HG02588 (cell line): ENCODE measurements around the gene KSR1.

Experiments
- ATAC-seq: cut with Tn5 transposase; IDR thresholded peaks from one replicate; pipeline ENCODE4 v1.9.1; 2021; ENCODE audit warnings: mild to moderate bottlenecking, moderate library complexity; ENCODE audit not compliant: unreplicated experiment

Gene KSR1

DNA sequence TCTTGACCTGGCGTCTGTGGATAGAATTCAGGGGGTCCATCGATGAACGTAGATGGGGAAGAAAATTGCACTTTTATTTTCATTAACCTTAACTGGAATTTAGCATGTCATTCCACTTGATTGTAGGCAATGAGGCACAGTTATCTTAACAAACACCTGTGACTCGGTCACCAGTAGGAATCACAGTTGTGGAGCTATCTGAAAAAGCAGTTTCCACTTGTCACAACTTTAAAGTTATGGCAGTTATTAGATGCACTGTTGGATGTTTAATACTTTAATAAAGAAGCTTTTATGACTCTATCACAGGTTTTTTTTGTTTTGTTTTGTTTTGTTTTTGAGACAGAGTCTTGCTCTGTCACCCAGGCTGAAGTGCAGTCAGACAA is 91.0 kb downstream of the KSR1 start:
- ATAC-seq = no peak

DNA sequence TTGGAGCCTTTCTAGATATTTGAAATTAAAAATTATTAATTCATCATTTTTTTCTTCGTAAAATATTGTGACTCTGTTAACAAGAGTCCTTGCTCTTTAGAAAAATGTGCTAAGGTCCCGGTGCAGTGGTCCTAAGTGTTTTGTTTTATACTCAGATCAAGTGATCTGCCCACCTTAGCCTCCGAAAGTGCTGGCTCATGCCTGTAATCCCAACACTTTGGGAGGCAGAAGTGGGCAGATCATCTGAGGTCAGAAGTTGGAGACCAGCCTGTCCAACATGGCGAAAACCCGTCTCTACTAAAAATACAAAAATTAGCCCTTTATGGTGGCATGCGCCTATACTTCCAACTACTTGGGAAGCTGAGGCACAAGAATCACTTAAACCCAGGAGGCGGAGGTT is 92.1 kb downstream of the KSR1 start:
- no peak for ATAC-seq

DNA sequence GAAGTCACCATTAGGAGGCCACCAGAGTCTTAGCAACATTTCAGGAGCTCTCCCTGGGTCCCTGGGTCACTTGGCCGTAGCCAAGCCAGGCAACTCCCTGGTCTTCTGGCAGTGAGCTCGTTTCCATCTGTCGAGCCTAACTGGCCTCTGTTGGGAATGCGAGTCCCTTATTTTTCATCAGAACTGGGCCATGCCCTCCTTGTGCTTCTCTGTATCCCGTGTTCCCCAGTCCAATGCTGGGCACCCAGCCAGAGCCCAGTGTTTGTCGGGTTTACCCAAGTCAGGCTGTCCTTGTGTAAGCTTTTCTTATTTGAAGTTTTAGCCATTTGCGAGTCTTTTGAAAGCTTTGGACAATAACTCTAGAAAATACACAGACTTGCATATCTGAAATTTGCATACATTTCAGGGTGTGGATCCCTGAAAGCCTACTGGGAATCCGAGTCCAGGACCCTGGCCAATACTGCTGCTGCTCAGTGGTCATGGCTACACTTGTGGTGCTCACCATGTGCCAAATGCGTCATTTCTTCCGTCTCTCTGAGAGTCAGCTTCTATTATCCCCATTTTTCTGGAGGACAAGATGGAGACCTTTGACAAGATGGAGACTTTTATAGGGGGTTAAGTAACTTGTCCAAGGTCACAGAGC is 93.1 kb downstream of the KSR1 start:
- ATAC-seq = no peak

DNA sequence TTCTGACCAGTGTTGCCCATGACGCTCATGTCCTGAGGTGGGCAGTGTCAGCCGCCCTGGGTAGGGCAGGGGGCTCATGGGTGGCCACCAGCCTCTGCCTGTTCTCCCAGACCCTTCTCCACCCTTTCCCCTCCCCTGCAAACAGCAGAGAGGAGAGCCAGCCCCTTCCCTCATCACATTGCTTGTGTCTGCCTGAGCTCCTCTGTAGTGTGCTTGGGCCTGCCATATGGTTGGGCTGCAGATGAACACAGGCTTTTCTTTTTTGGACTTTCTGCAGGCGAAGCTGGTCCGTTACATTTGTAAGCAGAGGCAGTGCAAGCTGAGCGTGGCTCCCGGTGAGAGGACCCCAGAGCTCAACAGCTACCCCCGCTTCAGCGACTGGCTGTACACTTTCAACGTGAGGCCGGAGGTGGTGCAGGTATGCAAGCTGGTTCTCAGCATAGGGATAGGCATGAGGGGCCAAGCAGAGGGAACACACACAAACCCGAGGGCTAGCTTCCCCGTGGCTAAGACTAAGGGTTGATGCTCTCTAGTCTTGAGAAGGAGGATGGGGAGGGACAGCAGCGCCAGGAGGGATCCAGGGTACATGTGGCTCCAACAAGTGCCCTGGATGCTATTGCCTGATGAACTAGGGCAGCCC is 94.2 kb downstream of the KSR1 start:
- no peak for ATAC-seq

DNA sequence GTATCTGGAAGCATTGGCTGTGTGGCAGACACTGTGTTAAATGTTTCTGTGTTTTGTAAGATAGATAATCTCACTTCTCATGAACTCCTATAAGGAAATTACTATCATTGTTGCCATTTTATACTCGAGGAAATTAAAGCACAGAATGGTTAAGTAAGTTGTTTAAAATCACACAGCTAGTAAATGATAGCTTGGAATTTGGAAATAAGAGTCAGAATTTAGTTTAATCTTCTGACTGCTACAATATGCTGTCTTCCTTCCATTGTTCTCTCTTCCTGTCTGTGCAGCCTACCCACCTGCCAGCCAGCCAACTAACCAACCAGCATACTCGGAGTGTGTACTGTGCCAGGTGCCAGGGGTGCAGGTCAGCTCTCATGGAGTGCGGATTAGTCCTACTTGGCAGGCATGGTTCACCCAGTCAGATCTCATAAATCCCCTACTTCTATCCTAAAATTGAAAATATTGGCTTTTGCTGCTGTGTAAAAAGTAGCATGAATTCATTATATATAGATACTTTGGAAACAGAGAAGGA is 94.8 kb downstream of the KSR1 start:
- no peak for ATAC-seq

DNA sequence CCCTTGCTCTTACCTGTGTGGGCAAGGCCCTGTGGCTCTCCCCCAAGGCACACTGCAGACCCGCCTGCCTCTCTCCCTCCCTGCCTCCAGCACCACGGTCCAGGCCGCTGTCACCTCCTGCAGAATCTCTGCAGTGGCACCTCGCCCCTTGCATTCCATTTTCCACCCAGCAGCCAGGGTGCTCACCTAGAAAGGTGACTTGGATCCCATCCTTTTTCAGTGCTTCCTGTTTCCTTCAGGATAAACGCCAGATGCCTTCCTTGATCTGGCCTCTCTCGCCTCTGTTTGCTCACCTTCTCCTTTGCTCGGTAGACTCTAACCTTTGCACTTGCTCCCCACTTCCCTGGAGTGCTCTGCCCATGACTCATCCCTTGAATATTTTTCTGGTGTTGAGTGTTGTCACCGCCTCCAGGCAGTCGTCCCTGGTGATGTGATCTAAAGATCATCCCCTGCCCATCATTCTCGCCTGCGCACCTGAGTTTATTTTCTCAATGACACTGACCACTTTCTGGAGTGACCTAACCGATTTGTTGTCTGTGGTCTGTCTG is 95.5 kb downstream of the KSR1 start:
- no peak for ATAC-seq

DNA sequence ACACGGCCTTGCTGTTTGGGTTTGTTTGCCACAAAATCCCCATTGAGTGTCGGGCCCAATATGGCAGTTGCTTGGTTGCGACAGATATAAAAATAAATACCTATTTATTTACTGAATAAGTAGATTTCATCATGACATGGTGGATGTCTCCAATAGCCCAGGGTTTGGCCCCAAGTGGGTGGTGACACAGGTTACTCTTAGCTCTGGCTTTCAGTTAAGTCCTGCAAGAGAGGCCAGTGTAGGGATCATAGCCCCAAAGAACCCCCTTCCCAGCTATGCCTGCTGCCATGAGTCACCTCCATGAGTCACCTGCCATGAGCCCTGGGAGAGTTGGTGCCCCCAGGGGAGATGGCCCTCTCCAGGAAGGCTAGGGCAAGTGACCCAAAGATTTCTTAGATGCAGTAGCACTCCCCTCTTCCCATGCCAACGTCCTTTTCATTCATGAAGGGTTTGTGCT is 96.1 kb downstream of the KSR1 start:
- ATAC-seq = no peak

DNA sequence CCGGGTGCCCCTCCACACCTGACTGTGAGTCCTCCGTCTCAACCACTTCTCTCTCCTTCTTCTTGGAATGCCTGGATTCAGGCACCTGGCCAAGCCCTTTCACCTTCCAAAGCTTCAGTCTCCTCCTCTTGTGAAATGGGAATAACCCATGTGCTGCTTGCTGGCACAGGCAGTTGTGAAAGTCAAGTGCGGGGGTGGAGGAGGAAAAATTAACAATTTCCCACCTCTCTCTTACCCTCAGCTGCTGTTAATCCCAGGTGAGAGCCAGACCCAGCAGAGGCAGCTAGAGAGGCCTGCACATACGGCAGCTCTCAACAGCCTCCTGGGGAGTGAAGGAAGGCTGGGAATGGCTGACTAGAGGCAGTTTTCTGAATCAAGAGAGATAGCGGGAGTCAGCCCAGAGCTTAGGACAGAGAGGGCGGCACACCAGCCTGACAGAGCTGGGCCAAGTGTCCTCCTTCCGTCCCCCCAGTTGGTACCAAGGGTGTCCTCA is 96.8 kb downstream of the KSR1 start:
- no peak for ATAC-seq

DNA sequence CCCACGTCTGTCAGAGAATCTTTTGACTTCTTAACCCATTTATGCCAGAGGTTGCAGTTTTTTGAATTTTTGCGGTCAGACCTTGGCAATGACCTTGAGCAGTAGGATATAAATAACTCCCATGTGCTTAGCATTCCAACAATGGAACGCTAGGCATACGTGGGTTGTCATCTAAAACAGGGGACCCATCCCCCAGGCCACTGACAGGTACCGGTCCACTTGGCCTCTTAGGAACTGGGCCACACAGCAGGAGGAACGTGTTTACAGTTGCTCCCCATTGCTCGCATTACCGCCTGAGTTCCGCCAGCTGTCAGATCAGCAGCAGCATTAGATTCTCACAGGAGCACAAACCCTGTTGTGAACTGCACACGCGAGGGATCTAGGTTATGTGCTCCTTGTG is 97.9 kb downstream of the KSR1 start:
- no peak for ATAC-seq

DNA sequence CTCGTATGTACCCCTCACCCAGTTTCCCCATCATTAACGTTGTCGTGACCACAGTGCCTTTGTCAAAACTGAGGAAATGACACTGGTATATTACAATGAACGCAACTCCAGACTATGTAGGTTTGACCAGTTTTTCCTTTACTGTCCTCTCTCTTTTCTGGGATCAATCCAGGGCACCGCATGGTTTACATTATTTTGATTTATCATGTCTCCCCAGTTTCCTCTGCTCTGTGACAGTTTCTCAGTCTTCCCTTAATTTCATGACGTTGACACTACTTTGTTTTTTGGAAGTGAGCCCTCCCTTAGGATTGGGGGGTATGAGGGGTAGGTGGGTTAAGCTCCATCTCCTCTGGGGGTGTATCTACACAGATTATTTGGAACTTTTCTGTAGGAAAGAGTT is 98.7 kb downstream of the KSR1 start:
- ATAC-seq = no peak

DNA sequence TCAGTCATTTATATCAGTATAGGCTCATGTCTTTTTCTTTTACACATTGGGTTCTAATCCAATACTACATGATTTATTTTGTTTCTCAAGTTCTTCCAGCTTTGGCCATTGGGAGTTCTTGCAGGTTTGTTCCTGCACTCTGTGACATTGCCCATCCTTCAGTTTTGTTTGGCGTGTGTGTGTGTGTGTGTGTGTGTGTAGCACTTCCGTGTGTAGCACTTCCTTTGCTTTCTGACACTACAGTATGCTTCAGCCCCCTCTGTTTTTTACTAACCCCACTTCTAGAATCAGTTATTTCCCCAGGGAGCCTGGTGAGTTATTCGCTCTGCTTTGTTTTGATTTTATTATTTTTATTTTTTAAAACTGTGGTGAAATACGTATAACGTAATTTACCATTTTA is 99.1 kb downstream of the KSR1 start:
- no peak for ATAC-seq

DNA sequence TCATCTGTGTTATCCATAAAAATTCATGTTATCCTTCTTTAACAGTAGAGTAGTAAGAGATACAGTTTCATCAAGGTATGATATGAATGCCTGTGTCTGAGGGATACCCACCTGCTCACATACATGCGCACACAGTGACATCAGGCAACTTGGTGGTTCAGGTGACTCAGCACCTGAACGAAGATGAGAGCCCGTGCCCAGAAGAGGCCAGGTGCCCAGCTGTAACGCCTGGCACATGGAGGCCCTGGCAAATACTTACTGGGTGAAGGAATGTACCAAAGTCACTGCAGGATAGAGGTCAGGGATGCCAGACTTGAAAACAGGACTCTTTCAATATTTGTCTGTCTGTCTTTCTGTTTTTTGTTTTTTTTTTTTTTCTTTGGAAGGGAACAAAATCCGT is 102.1 kb downstream of the KSR1 start:
- ATAC-seq = no peak

DNA sequence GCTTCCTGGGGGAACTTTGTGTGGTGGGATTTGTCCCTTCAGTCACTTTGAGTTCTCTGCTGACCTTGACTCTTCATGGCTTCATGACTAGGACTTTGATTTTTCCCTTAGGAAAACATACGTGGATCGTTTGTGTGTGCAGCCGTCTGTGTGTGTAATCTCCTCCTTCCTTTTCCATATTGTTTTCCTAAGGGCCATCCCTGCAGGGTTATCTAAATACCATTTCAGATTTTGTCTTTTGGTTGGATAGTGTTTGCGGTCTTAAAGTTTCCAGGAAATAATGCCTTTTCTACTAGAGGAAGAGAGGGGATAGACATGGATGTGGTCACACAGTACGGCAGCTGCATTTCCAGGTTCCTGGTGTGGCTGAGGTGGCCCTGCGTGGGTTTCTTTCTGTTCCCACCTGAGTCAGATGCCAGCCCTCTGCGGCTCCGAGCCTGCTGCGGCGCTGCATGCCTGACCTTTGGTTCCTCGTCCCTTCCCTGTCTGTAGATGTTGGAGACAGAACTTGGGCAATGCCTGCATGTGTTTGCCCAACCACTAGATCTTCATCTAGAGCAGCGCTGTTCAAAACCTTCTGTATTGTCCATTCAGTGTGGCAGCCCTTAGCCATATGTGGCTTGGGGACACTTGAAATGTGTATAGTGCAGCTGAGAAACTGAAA is 102.7 kb downstream of the KSR1 start:
- no peak for ATAC-seq

DNA sequence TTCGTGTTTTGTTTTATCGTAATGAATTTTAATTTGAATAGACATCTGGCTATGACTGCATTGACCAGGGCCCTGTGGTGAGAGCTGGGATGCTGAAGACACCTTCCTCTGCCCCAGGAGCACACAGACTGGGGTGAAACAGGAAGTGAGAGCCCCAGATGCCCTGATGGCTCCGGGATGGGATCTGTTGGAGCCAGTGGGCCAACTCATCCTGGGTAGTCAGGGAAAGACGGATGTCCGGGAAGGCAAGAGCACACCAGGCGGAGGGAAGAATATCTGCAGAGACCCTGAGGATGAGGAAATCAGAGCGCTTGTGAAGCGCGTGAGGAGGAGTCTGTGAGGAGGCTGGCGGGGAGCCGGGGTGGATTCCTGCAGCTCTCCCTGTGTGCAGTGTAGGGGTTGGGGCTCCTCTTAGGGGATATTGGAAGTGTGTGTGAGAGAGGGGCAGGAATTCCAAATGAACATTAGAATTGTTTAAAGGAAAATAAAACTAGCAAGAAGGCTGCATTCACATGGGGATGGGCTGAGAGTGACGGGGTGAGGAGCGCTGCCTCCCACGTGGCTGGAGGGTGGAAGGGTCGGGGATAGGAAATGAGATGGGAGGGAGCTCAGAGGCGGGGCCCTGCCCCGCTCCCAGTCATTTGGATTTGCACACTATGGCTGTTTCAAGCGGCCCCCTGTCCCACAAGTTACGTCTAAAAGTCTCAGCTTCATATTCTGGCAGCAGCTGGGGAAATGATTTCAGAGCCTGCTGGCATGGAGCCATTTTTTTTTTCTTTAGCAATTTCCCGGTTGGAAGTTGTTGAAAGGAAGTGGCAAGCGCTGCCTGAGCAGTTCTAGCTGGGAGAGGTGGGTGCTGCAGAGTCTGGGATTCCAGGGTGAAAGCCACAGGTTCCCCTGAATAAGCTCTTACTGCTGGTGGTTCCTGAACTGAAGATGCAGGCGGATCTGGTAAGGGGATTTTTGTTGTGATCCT is 103.5 kb downstream of the KSR1 start:
- no peak for ATAC-seq

DNA sequence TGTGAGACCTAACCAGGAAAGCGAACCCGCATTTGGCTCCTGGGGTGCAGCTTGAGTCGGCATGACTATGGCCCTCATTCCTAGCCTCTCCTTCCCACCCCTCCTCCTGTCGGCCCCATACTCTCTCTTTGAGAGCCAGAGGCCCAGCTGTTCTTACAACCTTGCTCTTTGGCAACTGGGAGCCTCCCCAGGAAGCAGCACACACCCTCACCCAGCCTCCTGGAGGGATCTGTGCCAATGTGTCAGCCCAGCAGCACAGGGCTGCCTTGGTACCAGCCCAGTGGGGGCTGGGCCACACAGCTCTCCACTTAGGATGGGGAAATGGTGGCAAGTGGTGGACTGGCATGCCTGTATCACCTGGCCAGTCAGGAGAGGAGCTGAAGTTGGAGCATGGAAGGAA is 104.4 kb downstream of the KSR1 start:
- ATAC-seq = no peak

DNA sequence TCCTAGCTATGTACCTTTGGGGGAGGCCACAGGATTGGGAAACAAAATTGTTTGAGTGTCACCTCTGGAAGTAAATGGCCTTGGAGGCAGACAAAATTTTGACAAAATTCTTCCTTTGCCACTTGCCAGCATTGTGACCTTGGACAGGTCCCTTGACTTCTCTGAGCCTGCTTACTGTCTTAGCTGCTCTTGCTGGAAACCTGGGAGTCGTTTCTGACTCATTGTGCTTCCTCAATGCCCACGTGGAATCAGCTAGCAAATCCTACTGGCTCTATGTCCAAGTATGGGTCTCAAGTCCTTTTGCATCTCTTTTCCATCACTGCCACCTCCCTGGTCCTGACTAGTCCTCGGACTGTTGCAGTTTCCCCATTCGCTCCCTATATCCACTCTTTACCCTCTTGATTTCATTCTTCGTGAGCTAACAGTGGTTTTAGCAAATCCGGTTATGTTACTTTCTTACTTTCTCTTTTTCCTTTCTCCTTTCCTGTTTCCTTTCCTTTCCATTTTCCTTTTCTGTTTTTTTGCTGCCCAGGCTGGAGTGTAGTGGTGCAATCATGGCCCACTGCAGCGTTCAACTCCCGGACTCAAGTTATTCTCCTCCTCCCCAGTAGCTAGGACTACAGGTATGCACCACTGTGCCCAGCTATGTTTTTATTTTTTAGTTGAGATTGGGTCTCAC is 106.7 kb downstream of the KSR1 start:
- no peak for ATAC-seq

DNA sequence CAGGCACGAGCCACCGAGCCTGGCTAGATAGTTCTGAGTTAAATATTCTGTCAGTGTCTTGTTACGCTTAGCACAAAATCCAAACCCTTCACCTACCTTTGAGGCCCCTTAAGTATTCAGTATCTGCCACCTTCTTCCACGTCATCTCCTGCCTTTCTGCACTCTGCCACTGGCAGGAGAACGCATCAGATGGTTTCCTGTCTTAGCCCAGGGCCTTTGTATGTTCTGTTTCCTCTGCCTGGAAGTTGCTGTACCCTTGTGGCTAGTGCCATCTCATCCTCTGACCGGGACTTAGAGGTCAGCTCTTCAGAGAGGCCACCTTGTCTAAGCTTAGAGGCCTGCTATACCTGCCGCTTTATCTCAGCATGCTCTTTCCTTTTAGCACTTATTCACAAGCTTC is 107.3 kb downstream of the KSR1 start:
- no peak for ATAC-seq

DNA sequence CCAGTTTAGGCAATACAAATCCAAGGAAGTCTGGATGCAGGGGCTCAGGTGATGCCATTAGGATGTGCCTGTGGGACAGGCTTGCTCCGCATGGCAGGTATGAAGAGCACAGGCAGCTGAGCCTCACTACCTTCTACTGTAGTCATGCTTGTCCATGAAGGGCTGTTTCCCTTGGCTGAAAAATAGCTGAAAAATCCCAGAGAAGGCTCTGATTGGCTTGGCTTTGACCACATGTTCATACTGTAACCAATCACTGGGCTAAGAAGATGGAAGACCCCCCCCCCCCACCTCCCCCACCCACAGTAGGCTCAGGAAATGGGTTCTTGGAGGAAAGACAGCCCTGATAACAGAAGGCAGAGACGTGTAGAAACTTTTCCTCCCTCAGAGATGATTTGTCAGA is 108.2 kb downstream of the KSR1 start:
- ATAC-seq = no peak

DNA sequence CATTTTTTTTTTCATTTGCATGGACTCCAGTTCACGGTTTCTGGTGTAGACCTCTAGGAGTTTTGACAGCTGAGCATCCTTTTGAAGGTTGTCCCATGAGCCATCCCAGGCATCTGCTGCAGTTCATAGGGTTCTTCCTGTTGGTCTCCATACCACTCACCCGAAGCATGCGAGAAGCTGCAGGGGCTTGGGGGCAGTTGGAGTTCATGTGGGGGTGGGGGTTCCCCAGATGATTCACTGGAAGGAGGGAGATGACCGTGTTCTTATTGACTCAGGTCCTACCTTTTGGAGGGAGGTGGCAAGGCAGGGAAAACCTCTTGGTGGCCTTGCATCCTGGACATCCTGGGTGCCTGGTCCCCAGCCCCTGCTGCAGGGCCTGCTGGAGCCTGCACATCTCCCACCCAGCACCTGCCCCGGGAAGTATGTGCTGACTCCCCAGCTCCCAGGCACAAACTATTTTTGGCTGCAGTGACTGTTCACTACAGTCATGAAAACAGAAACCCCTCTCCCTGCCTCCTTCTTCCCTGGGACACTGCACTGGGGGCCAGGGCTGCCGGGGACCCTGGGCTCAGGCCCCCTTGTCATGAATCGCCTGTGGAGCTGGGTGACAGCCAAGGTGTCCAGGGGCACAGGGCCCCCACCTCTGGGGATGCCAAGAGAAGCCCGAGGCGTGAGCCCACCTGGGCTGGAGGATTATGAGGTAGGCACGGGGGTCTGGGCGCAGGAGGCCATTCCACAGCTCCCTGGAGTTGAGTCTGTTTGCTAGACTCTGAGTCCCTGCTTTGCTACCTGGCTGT is 109.8 kb downstream of the KSR1 start:
- ATAC-seq = no peak
